ENCODE data around the gene DPYSL5.

DNA sequence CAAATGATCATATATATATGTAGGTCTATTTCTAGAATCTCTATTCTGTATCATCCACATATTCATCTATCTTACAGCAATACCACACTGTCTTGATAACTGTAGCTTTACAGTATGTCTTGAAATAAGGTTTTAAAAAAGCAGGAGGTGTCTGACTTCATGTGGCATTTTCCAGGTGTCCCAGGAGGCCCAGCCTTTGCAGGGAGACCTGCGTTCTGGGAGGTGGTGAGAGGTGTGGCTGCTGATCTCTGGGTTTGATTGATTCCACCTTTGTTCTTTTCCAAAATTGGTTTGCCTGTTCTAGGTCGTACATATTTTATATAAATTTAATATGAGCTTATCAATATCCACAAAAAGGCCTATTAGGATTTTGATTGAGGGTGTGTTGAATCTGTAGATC, 26.6 kb downstream of the DPYSL5 start:
- TF ChIP-seq, protein P1, sequence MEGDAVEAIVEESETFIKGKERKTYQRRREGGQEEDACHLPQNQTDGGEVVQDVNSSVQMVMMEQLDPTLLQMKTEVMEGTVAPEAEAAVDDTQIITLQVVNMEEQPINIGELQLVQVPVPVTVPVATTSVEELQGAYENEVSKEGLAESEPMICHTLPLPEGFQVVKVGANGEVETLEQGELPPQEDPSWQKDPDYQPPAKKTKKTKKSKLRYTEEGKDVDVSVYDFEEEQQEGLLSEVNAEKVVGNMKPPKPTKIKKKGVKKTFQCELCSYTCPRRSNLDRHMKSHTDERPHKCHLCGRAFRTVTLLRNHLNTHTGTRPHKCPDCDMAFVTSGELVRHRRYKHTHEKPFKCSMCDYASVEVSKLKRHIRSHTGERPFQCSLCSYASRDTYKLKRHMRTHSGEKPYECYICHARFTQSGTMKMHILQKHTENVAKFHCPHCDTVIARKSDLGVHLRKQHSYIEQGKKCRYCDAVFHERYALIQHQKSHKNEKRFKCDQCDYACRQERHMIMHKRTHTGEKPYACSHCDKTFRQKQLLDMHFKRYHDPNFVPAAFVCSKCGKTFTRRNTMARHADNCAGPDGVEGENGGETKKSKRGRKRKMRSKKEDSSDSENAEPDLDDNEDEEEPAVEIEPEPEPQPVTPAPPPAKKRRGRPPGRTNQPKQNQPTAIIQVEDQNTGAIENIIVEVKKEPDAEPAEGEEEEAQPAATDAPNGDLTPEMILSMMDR (IDR thresholded peaks at IDR 0.05): no peak
- TF ChIP-seq POLR2AphosphoS5 (IDR thresholded peaks at IDR 0.05): no peak
- TF ChIP-seq POLR2A (IDR thresholded peaks at IDR 0.05): no peak
